ENCODE data around the gene CCDC7.
"Not testable (repeated sequence)": the region's sequence is repeated elsewhere in the genome, so short reads cannot be mapped to it uniquely, and the experiment has no call there.

CCDC7 gene

DNA sequence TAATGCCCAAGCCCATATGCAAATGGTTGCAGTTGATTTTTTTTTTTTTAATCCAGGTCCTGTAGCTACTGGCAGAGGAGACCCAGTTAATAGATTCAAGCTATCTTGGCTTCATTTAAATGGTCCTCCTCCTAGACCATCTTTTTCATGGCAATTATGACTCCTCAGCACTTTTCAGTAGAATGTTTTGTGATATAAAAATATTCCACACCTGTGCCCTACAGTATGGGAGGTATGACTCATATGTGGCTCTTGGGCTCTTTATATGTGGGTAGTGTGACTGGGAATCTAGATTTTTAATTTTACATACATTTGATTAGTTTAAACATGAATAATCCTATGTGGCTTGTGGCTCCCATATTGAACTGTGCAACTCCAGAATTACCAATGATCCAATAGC lies 432.0 kb downstream of the CCDC7 start:
- DNase-seq (ENCODE audit: insufficient read length) (no peak), FAIRE-seq (no peak)
- no peak for TF ChIP-seq POLR2A (IDR thresholded peaks at IDR 0.05; ENCODE audit: low read depth, low read length)
- TF ChIP-seq TAF1 (IDR thresholded peaks at IDR 0.05; ENCODE audit: borderline replicate concordance, low read depth, low read length), result no peak
- TF ChIP-seq POLR2AphosphoS5 (IDR thresholded peaks at IDR 0.05; ENCODE audit: low read depth, low read length), result no peak

GRCh38 chr10:32878646-32879045 lies 432.7 kb downstream of the CCDC7 start:
- TF ChIP-seq POLR2A (IDR thresholded peaks at IDR 0.05; ENCODE audit: low read depth, low read length) (no peak), POLR2AphosphoS5 (IDR thresholded peaks at IDR 0.05; ENCODE audit: low read depth, low read length) (no peak), TAF1 (IDR thresholded peaks at IDR 0.05; ENCODE audit: borderline replicate concordance, low read depth, low read length) (no peak)
- FAIRE-seq, result no peak

GRCh38 chr10:32882076-32882475 lies 436.1 kb downstream of the CCDC7 start:
- no peak for TF ChIP-seq POLR2AphosphoS5 (IDR thresholded peaks at IDR 0.05; ENCODE audit: low read depth, low read length)
- no peak for TF ChIP-seq TAF1 (IDR thresholded peaks at IDR 0.05; ENCODE audit: borderline replicate concordance, low read depth, low read length)
- no peak for TF ChIP-seq POLR2A (IDR thresholded peaks at IDR 0.05; ENCODE audit: low read depth, low read length)
- DNase-seq (ENCODE audit: insufficient read length) (no peak), FAIRE-seq (no peak)

More at GRCh38 chr10:32878646-32879045, 432.7 kb downstream of the CCDC7 start:
- DNase-seq (ENCODE audit: insufficient read length), result no peak

DNA sequence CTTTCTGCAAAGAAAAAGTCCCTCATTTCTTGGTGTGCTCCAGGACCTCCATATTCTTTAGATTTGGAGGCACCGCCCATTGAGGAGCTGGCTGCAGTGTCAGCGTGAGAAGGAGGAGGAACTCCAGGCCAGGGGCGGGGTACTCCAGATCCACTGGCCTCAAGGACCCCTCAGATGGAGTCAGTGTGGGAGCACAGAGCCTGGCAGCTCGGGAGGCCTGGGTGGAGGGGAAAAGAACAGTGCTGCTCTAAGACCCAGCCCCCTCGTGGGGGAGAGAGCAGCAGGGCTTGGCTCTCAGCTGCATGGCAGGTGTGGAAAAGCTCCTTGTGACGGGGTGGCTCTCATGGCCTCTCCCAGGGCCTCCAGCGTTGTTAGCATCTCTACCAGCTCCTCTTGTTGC lies 441.5 kb downstream of the CCDC7 start:
- FAIRE-seq, result no peak
- no peak for TF ChIP-seq POLR2A (IDR thresholded peaks at IDR 0.05; ENCODE audit: low read depth, low read length)
- TF ChIP-seq TAF1 (IDR thresholded peaks at IDR 0.05; ENCODE audit: borderline replicate concordance, low read depth, low read length), result no peak
- TF ChIP-seq POLR2AphosphoS5 (IDR thresholded peaks at IDR 0.05; ENCODE audit: low read depth, low read length), result no peak

DNA sequence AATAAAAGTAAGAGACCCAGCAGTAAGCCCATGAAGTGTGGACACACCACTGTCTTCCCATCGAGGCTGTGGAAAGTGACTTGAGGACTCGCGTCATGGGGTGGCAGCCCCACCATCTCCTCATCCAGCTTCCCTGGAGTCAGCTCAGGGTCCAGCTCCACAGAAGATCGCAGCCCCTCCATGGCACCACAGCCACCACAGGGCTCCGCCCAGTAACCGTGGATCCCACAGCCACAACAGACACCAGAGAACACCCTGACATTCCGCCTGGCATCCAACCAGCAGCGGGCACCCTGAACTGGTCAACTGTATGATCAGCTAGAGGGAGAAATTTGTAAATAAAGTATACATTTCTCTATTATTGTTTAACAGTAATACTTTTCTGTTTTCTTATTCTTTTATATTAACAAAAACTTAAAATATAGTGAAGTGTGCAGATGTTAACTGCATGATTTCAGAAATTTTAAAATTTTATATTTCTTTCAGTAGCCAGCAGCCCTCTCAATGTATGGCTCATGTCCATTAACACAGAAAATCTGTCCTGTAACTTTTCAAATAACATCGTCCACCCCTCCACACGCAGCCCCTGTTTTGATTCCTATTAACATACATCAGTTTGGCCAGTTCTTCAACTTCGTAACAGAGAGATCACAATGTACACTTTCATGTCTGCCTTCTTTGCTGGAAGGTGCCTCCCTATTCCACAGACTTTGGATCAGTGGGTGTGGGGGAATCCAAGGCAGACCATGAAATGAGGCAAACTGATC lies 442.4 kb downstream of the CCDC7 start:
- TF ChIP-seq TAF1 (IDR thresholded peaks at IDR 0.05; ENCODE audit: borderline replicate concordance, low read depth, low read length), result no peak
- no peak for TF ChIP-seq POLR2A (IDR thresholded peaks at IDR 0.05; ENCODE audit: low read depth, low read length)
- TF ChIP-seq POLR2AphosphoS5 (IDR thresholded peaks at IDR 0.05; ENCODE audit: low read depth, low read length), result no peak
- FAIRE-seq (no peak), DNase-seq (ENCODE audit: insufficient read length) (no peak)

More for the DNA sequence above, 441.5 kb downstream of the CCDC7 start:
- no peak for DNase-seq (ENCODE audit: insufficient read length)

DNA sequence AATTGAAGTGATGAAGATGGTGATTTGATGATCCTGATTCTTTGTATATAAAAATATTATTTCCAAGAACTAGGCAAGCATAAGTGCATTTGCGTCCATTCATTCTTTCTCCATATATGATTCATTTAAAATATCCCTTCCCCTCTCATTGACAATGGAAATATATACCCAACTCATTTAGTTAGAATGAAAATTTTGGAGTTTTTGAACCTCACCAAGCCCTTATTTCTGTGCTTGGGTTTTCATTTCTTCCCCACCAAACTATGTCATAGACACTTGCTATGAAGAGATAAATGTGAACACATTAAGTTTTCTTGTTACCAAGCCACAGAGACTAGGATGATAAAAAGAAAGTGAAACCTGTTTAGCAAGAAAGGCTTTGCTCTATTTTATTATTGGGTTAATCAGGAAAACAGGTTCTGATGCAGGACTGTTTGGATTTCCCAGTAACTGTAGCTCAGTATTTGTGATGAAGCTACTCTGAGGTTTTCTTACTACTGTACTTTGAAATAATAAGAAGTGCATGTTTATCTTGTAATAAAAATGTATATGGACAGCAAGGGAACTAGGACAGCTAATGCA lies 443.8 kb downstream of the CCDC7 start:
- FAIRE-seq (no peak), DNase-seq (ENCODE audit: insufficient read length) (no peak)
- TF ChIP-seq POLR2A (IDR thresholded peaks at IDR 0.05; ENCODE audit: low read depth, low read length), result no peak
- TF ChIP-seq POLR2AphosphoS5 (IDR thresholded peaks at IDR 0.05; ENCODE audit: low read depth, low read length), result no peak
- TF ChIP-seq TAF1 (IDR thresholded peaks at IDR 0.05; ENCODE audit: borderline replicate concordance, low read depth, low read length), result no peak

DNA sequence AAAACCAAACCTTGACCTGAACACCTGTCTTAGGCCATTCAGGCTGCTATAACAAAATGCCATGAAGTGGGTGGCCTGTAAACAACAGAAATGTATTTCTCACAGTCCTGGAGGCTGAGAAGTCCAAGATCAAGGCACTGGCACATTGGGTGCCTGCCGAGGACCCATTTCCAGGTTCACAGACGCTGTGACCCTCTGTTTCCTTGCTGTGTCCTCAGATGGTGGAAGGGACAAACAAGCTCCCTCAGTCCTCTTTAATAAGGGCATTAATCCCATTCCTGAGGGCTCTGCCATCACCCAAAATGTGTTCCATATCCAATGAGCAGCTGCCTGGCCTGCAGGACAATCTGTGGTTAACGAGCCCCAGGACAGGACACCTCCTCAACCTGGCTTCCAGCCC lies 444.5 kb downstream of the CCDC7 start:
- FAIRE-seq (no peak), DNase-seq (ENCODE audit: insufficient read length) (no peak)
- TF ChIP-seq POLR2A (IDR thresholded peaks at IDR 0.05; ENCODE audit: low read depth, low read length) (no peak), TAF1 (IDR thresholded peaks at IDR 0.05; ENCODE audit: borderline replicate concordance, low read depth, low read length) (no peak), POLR2AphosphoS5 (IDR thresholded peaks at IDR 0.05; ENCODE audit: low read depth, low read length) (no peak)

DNA sequence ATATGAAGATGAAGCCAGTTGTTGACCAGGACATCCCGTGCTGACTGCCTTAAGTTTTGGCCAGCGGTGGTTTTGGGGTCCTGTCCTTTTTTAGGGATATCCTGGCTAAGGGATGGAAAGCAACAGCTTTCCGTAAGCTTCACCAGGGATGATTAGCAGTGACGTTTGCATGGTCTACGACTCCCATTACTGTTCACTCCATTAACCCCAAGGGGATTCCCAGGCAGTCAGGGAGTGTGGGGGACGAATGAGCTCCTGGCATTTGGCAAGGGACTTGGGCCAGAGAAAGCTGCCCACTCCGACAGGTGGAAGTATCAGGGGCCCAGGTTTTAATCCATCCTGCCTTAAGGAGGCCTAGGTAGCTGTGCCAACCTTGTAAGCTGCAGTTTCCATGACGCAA lies 445.3 kb downstream of the CCDC7 start:
- FAIRE-seq, result no peak
- TF ChIP-seq TAF1 (IDR thresholded peaks at IDR 0.05; ENCODE audit: borderline replicate concordance, low read depth, low read length), result no peak
- no peak for TF ChIP-seq POLR2A (IDR thresholded peaks at IDR 0.05; ENCODE audit: low read depth, low read length)
- no peak for TF ChIP-seq POLR2AphosphoS5 (IDR thresholded peaks at IDR 0.05; ENCODE audit: low read depth, low read length)
- DNase-seq (ENCODE audit: insufficient read length), result no peak

DNA sequence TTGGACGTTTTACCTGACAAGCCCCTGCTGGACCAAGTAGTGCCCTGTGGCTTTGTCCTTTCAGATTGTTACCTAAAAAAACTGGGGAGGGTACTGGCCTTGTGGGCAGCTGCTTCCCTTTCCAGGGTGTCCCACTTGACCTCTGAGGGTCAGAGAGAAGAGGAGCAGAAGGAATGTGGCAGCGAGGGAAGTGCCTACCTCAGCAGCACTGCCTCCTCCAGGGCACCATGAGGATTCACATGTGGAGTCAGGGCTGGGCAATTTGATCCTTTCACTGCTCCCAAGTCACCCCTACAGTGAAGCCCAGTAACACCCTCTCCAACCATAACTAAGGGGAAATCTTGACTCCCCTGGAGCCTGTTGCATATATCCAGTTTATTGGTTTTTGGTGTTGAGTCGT lies 447.5 kb downstream of the CCDC7 start:
- TF ChIP-seq TAF1 (IDR thresholded peaks at IDR 0.05; ENCODE audit: borderline replicate concordance, low read depth, low read length) (no peak), POLR2A (IDR thresholded peaks at IDR 0.05; ENCODE audit: low read depth, low read length) (no peak), POLR2AphosphoS5 (IDR thresholded peaks at IDR 0.05; ENCODE audit: low read depth, low read length) (no peak)
- FAIRE-seq, result no peak
- DNase-seq (ENCODE audit: insufficient read length), result no peak

DNA sequence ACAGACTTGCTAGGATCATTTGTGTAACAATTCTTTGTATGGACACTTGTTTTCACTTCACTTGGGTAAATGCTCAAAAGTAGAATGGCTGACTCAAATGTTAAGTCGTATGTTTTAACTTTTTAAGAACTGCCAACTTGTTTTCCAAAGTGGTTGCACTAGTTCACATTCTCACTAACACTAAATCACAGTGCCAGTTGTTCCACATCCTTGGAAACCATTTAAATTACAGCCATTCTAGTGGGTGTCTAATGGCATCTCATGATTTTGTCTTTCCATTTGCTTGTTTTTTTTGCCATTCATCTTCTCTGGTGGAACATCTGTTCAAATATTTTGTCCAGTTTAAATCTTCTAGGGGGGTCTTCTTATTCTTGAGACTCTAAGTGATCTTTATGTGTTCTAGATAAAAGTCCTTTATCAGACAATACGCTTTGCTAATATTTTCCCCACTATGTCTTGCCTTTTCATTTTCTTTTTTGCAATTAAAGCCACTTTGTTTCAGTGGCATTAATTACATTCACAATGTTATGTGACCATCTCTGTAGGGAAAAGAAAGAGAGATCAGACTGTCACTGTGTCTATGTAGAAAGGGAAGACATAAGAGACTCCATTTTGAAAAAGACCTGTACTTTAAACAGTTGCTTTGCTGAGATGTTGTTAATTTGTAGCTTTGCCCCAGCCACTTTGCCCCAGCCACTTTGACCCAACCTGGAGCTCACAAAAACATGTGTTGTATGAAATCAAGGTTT lies 448.1 kb downstream of the CCDC7 start:
- TF ChIP-seq TAF1 (IDR thresholded peaks at IDR 0.05; ENCODE audit: borderline replicate concordance, low read depth, low read length), result no peak
- TF ChIP-seq POLR2A (IDR thresholded peaks at IDR 0.05; ENCODE audit: low read depth, low read length), result no peak
- TF ChIP-seq POLR2AphosphoS5 (IDR thresholded peaks at IDR 0.05; ENCODE audit: low read depth, low read length), result no peak
- no peak for FAIRE-seq
- DNase-seq (ENCODE audit: insufficient read length), result no peak

DNA sequence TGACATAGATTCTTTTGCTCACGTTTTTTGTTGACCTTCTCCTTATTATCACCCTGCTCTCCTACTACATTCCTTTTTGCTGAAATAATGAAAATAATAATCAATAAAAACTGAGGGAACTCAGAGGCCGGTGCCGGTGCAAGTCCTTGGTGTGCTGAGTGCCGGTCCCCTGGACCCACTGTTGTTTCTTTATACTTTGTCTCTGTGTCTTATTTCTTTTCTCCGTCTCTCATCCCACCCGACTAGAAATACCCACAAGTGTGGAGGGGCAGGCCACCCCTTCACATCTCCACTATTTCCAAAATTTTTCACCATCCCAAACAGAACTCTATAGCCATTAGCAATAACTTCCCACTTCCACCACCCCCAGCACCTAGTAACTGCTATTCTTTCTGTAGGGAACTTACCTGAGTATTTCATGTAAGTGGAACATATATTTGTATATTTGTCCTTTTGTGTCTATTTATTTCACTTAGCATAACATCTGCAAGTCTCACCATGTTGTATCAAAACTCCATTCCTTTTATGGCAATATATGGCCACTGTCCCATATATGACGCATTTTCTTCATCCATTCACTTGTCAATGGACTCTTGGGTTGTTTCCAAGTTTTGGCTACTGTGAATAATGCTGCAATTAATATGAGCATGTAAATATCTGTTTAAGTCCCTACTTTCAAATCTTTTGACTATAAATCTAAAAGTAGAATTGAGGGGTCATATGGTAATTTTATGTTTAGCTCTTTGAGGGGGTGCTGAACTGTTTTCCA lies 449.4 kb downstream of the CCDC7 start:
- not testable (repeated sequence) for FAIRE-seq

More for the DNA sequence above, 449.4 kb downstream of the CCDC7 start:
- DNase-seq (ENCODE audit: insufficient read length), result not testable (repeated sequence)

All from GM12892 (cell line).